IMR-90 (cell line): Measurements from ENCODE around the gene RPL10A. TPM values are rescaled to one million over a fixed set of nuclear protein-coding genes. Genes with fewer than 3 reads are reported as not detected.

ENCODE experiments used
- ATAC-seq: fragments of 200-7000 bp; cut with Tn5 transposase; 2 replicates; pipeline ENCODE4 v1.9.1; 2020; ENCODE audit warnings: low read depth, mild to moderate bottlenecking, moderate library complexity
- BruUV-seq: library from RNA; stranded (reverse); fragments of 400-500 nt; replicated peaks from 2 replicates; lab custom pipeline; 2021; lab: Mats Ljungman, UMichigan
- CTCF ChIA-PET: fragments of 300-600 bp; formaldehyde crosslinking; extraction: SDS; loops from one replicate; lab custom pipeline; 2021; ENCODE audit warnings: antibody characterized with exemption; lab: Yijun Ruan, JAX
- POLR2A ChIA-PET: fragments of 300-600 bp; sonication (Branson Sonifier 250); formaldehyde crosslinking; loops from one replicate; lab custom pipeline; 2022; ENCODE audit warnings: antibody characterized with exemption; ENCODE audit not compliant: unreplicated experiment; lab: Charles Lee
- DNase-seq: peaks from one replicate; pipeline ENCODE4 v3.0.0; 2013
- H2AFZ ChIP-seq: replicated peaks from 2 replicates; pipeline ENCODE3; 2013; ENCODE audit warnings: low read length, mild to moderate bottlenecking; ENCODE audit not compliant: poor library complexity
- H2AK5ac ChIP-seq: 2 replicates; pipeline ENCODE4 v1.6.1; 2013; ENCODE audit warnings: low read depth, low read length, inconsistent platforms
- H2AK9ac ChIP-seq: replicated peaks from 2 replicates; pipeline ENCODE3; 2013; ENCODE audit warnings: mild to moderate bottlenecking, low read depth, low read length, moderate library complexity; ENCODE audit not compliant: poor library complexity
- H2BK120ac ChIP-seq: 2 replicates; pipeline ENCODE4 v1.6.1; 2013; ENCODE audit warnings: low read depth, low read length, inconsistent platforms
- H2BK15ac ChIP-seq: 3 replicates; pipeline ENCODE4 v1.6.1; 2013; ENCODE audit warnings: low read depth, low read length, inconsistent platforms
- H2BK20ac ChIP-seq: 2 replicates; pipeline ENCODE4 v1.6.1; 2013; ENCODE audit warnings: low read depth, mild to moderate bottlenecking, inconsistent platforms, low read length, moderate library complexity
- H2BK5ac ChIP-seq: 2 replicates; pipeline ENCODE4 v1.6.1; 2013; ENCODE audit warnings: mild to moderate bottlenecking, low read depth, low read length, inconsistent platforms; ENCODE audit not compliant: poor library complexity, severe bottlenecking
- H3K14ac ChIP-seq: replicated peaks from 2 replicates; pipeline ENCODE4 v1.6.1; 2013; ENCODE audit warnings: low read depth, low read length, inconsistent platforms
- H3K18ac ChIP-seq: 2 replicates; pipeline ENCODE4 v1.6.1; 2013; ENCODE audit warnings: low read depth, low read length, control low read depth
- H3K23ac ChIP-seq: 2 replicates; pipeline ENCODE4 v1.6.1; 2013; ENCODE audit warnings: low read depth, low read length, inconsistent platforms
- H3K27ac ChIP-seq: 2 replicates; pipeline ENCODE4 v1.5.1; 2013; ENCODE audit warnings: mild to moderate bottlenecking, control low read depth, low read length; ENCODE audit not compliant: insufficient read depth
- H3K27me3 ChIP-seq: 2 replicates; pipeline ENCODE4 v1.6.1; 2013; ENCODE audit warnings: low read length; ENCODE audit not compliant: control insufficient read depth, insufficient read depth
- H3K36me3 ChIP-seq: 2 replicates; pipeline ENCODE4 v1.6.1; 2013; ENCODE audit warnings: low read length, mixed read lengths; ENCODE audit not compliant: control insufficient read depth, insufficient read depth
- H3K4ac ChIP-seq: 2 replicates; pipeline ENCODE4 v1.6.1; 2013; ENCODE audit warnings: low read depth, low read length, inconsistent platforms
- H3K4me1 ChIP-seq: 2 replicates; pipeline ENCODE4 v1.6.1; 2013; ENCODE audit warnings: low read length, mixed read lengths; ENCODE audit not compliant: control insufficient read depth, insufficient read depth
- H3K4me2 ChIP-seq: 2 replicates; pipeline ENCODE4 v1.6.1; 2013; ENCODE audit warnings: low read depth, mild to moderate bottlenecking, control low read depth, low read length, moderate library complexity
- H3K4me3 ChIP-seq: 2 replicates; pipeline ENCODE4 v1.5.1; 2013; ENCODE audit warnings: low read depth, mild to moderate bottlenecking, control low read depth, low read length, moderate library complexity; ENCODE audit not compliant: insufficient read depth
- H3K56ac ChIP-seq: 2 replicates; pipeline ENCODE4 v1.6.1; 2013; ENCODE audit warnings: low read length, inconsistent platforms; ENCODE audit not compliant: insufficient read depth; ENCODE audit errors: extremely low read depth
- H3K79me1 ChIP-seq, 2 experiments: 2 replicates each; pipeline ENCODE4 v1.6.1; 2013; ENCODE audit warnings: low read length in 2 of 2, inconsistent platforms in 1 of 2, low read depth in 1 of 2
- H3K9ac ChIP-seq: 2 replicates; pipeline ENCODE4 v1.6.1; 2013; ENCODE audit warnings: low read depth, low read length, control low read depth
- H3K9me1 ChIP-seq: 2 replicates; pipeline ENCODE4 v1.6.1; 2013; ENCODE audit warnings: low read length, inconsistent platforms; ENCODE audit not compliant: insufficient read depth
- H3K9me3 ChIP-seq: 2 replicates; pipeline ENCODE4 v1.6.1; 2013; ENCODE audit warnings: low read length; ENCODE audit not compliant: control insufficient read depth, insufficient read depth
- H4K20me1 ChIP-seq: 2 replicates; pipeline ENCODE4 v1.6.1; 2013; ENCODE audit warnings: low read length, inconsistent platforms; ENCODE audit not compliant: insufficient read depth
- H4K5ac ChIP-seq: 2 replicates; pipeline ENCODE4 v1.6.1; 2013; ENCODE audit warnings: mild to moderate bottlenecking, low read depth, low read length, control low read depth
- H4K8ac ChIP-seq, 2 experiments: 2 replicates each; pipeline ENCODE4 v1.6.1; 2013; ENCODE audit warnings: low read depth in 2 of 2, low read length in 2 of 2, control low read depth in 1 of 2, inconsistent platforms in 1 of 2
- H4K91ac ChIP-seq: 2 replicates; pipeline ENCODE4 v1.6.1; 2013; ENCODE audit warnings: low read depth, low read length, inconsistent platforms; ENCODE audit not compliant: insufficient read depth
- BHLHE40 ChIP-seq: fragments of 150-350 bp; IDR thresholded peaks from 2 replicates; pipeline ENCODE4 v1.6.1; 2016; ENCODE audit warnings: mild to moderate bottlenecking, low read depth, low read length
- CEBPB ChIP-seq: IDR thresholded peaks from 2 replicates; pipeline ENCODE4 v1.6.1; 2012; ENCODE audit warnings: low read depth, low read length, improper control_type of control experiment
- CHD1 ChIP-seq: IDR thresholded peaks from 2 replicates; pipeline ENCODE4 v1.6.1; 2012; ENCODE audit warnings: low read depth, low read length, improper control_type of control experiment
- CTCF ChIP-seq: conservative IDR thresholded peaks from 2 replicates; pipeline ENCODE4 v1.5.1; 2012; ENCODE audit warnings: mild to moderate bottlenecking, low read depth, low read length, improper control_type of control experiment
- FOS ChIP-seq: fragments of 150-350 bp; IDR thresholded peaks from 2 replicates; pipeline ENCODE4 v1.6.1; 2016; ENCODE audit warnings: low read depth, low read length
- MAFK ChIP-seq: IDR thresholded peaks from 2 replicates; pipeline ENCODE4 v1.6.1; 2012; ENCODE audit warnings: low read depth, low read length, improper control_type of control experiment
- MAZ ChIP-seq: IDR thresholded peaks from 2 replicates; pipeline ENCODE4 v1.6.1; 2012; ENCODE audit warnings: low read depth, mild to moderate bottlenecking, low read length, improper control_type of control experiment, moderate library complexity, borderline replicate concordance
- MXI1 ChIP-seq: IDR thresholded peaks from 2 replicates; pipeline ENCODE4 v1.6.1; 2012; ENCODE audit warnings: low read depth, mild to moderate bottlenecking, low read length, moderate library complexity, borderline replicate concordance
- NFE2L2 ChIP-seq: fragments of 150-350 bp; IDR thresholded peaks from 2 replicates; pipeline ENCODE4 v1.6.1; 2016; ENCODE audit warnings: low read depth, mild to moderate bottlenecking, low read length
- RAD21 ChIP-seq: IDR thresholded peaks from 2 replicates; pipeline ENCODE4 v1.6.1; 2012; ENCODE audit warnings: low read length, improper control_type of control experiment
- RCOR1 ChIP-seq: IDR thresholded peaks from 2 replicates; pipeline ENCODE4 v1.6.1; 2012; ENCODE audit warnings: mild to moderate bottlenecking, low read length, improper control_type of control experiment; ENCODE audit not compliant: insufficient replicate concordance
- USF2 ChIP-seq: fragments of 150-350 bp; IDR thresholded peaks from 2 replicates; pipeline ENCODE4 v1.6.1; 2017; ENCODE audit warnings: mild to moderate bottlenecking, antibody characterized with exemption, low read length, low read depth
- WGBS, 2 experiments: methylation state at CpG; one replicate each; pipeline versions ENCODE4 v1.1.5 to v1.1.7; 2013; ENCODE audit warnings: missing lambda C conversion rate in 2 of 2; ENCODE audit not compliant: insufficient read length in 1 of 2; ENCODE audit errors: extremely low coverage in 2 of 2; 5-methylcytosine and 5-hydroxymethylcytosine counted together
- dilution Hi-C: fragments of 300-500 bp; cut with HindIII; formaldehyde crosslinking; loops from one replicate; pipeline ENCODE4 v1.14.3; 2018; ENCODE audit warnings: low sequenced_read_pairs; ENCODE audit not compliant: unreplicated experiment
- in situ Hi-C: fragments of 300-500 bp; cut with MboI; formaldehyde crosslinking; loops from 3 replicates; pipeline ENCODE4 v1.14.3; 2019; ENCODE audit warnings: low sequenced_read_pairs, inconsistent platforms, mixed read lengths
- intact Hi-C: fragments of 100-400 bp; cut with micrococcal nuclease; formaldehyde crosslinking; loops from 2 replicates; pipeline ENCODE4 v1.10.0; 2022
- polyA plus RNA-seq, 3 experiments: library from polyadenylated mRNA; depleted of rRNA; stranded (reverse); fragments of >200 nt; gene quantifications; 2 replicates each; pipeline ENCODE4 v1.2.3, GENCODE V29; 2012; ENCODE audit warnings: low replicate concordance in 1 of 3
- total RNA-seq: library from RNA; depleted of rRNA; stranded (reverse); fragments of >200 nt; gene quantifications from 2 replicates; pipeline ENCODE4 v1.2.3, GENCODE V29; 2012
- TF ChIP-seq, protein P1 (sequence below): fragments of 150-350 bp; IDR thresholded peaks from 2 replicates; pipeline ENCODE4 v1.6.1; 2016; ENCODE audit warnings: low read depth, mild to moderate bottlenecking, low read length, moderate library complexity, borderline replicate concordance

Gene RPL10A
- total and polyA plus RNA-seq, 2 of the 4 experiments (the other 2 are of a cell fraction): 2,310 to 3,153 TPM

DNA sequence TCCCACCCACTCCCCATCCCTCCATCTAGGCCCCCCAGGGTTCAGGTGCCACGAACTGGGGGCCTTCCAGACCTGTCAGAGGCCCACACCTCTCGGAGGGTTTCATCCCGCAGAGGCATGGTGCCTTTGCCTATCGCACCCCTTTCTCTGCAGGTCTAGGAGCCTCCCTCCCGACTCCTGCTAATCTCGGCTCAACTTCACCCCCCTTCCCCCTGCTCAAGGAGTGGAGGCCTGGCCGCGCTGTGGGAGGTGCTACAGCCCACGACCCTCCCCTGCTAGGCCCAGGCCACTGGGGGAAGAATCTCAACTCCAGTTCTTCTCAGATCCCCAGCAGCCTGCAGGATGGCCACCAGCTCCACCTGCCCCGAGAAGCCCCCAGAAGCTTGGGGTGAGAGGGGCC lies 44.5 kb downstream of the RPL10A start, which contains the start of gene TULP1:
TSS of gene TULP1 (minus strand) at position 157 of the 400 bp plus-strand sequence. CDS start at position 119, 38 bp downstream.
- in situ Hi-C loops: no loop called here

More for the DNA sequence above, 44.5 kb downstream of the RPL10A start, which contains the start of gene TULP1:
- Histone ChIP-seq H4K8ac (no peak within 1 kb of the TSS), H2BK20ac (no peak within 1 kb of the TSS), H2BK15ac (no peak within 1 kb of the TSS), H3K23ac (no peak within 1 kb of the TSS), H3K4me1 (no peaks in the 10 kb centered on the region), H2BK5ac (no peak within 1 kb of the TSS), H4K5ac (no peak within 1 kb of the TSS), H3K9me1 (no peaks in the 10 kb centered on the region), H2AK9ac (peak within 1 kb of the TSS; percentile 55), H3K27me3 (peaks cover 55% of the 10 kb centered on the region), H3K4me2 (no peak within 1 kb of the TSS), H3K9ac (no peak within 1 kb of the TSS), H3K9me3 (no peaks in the 10 kb centered on the region), H2AFZ (no peak within 1 kb of the TSS), H3K4ac (no peak within 1 kb of the TSS), H3K79me1 (no peaks in the 10 kb centered on the region), H3K27ac (no peak within 1 kb of the TSS), H2BK120ac (no peak within 1 kb of the TSS), H2AK5ac (no peak within 1 kb of the TSS), H3K36me3 (no peaks in the 10 kb centered on the region), H3K4me3 (no peak within 1 kb of the TSS), H3K56ac (no peak within 1 kb of the TSS), H3K18ac (no peak within 1 kb of the TSS), H4K91ac (no peak within 1 kb of the TSS), H4K20me1 (no peaks in the 10 kb centered on the region), H3K14ac (no peak within 1 kb of the TSS)
- dilution Hi-C loops (no loop called here), intact Hi-C loops (no loop called here)
- no TSS peak for BruUV-seq
- DNase-seq: no peak
- WGBS, 2 experiments: 60% methylated on average over 5 of the region's 10 CpGs; no CpG with 5 or more reads in 1 of the 2 experiments
- POLR2A ChIA-PET: no interaction called here
- TF ChIP-seq MAZ (no peak), FOS (no peak), RAD21 (no peak), NFE2L2 (no peak), USF2 (no peak), CHD1 (no peak), RCOR1 (no peak), CEBPB (no peak), CTCF (no peak), MAFK (no peak), BHLHE40 (no peak), MXI1 (no peak)
- TF ChIP-seq, protein P1, sequence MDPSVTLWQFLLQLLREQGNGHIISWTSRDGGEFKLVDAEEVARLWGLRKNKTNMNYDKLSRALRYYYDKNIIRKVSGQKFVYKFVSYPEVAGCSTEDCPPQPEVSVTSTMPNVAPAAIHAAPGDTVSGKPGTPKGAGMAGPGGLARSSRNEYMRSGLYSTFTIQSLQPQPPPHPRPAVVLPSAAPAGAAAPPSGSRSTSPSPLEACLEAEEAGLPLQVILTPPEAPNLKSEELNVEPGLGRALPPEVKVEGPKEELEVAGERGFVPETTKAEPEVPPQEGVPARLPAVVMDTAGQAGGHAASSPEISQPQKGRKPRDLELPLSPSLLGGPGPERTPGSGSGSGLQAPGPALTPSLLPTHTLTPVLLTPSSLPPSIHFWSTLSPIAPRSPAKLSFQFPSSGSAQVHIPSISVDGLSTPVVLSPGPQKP: no peak
- CTCF ChIA-PET: no interaction called here
- no peak for ATAC-seq
